Non-pigmented ciliary epithelial cell (primary cell): ENCODE data around the gene DDX46.
"Not testable (repeated sequence)": the region's sequence is repeated elsewhere in the genome, so short reads cannot be mapped to it uniquely, and the experiment has no call there.

Experiments
- DNase-seq: peaks from one replicate; pipeline ENCODE4 v3.0.0-alpha.2; 2010; ENCODE audit warnings: low read depth

The DDX46 gene

GRCh38 chr5:134758504-134759341 lies at the start of gene DDX46:
TSS of gene DDX46 (plus strand) at chr5:134758779. CDS start at chr5:134758939, 160 bp downstream.
- peak; percentile 55 for DNase-seq

GRCh38 chr5:134714120-134714519 lies 44.5 kb upstream of the DDX46 start:
- DNase-seq, result no peak

- DNase-seq, result no peak
These were observed 44.0 kb upstream of the DDX46 start for GRCh38 chr5:134714541-134714940.

- not testable (repeated sequence) for DNase-seq
These were observed 43.1 kb upstream of the DDX46 start for GRCh38 chr5:134715466-134715865.

GRCh38 chr5:134724872-134725271 lies 33.7 kb upstream of the DDX46 start:
- no peak for DNase-seq

GRCh38 chr5:134732819-134733218 lies 25.8 kb upstream of the DDX46 start:
- DNase-seq, result no peak

GRCh38 chr5:134735243-134735642 lies 23.3 kb upstream of the DDX46 start:
- no peak for DNase-seq

- DNase-seq, result no peak
These were observed 22.3 kb upstream of the DDX46 start for GRCh38 chr5:134736173-134736812.

GRCh38 chr5:134738133-134738962 lies 20.2 kb upstream of the DDX46 start, which contains the start of gene CAMLG:
TSS of gene CAMLG (plus strand) at chr5:134738548. CDS start at chr5:134738621, 73 bp downstream.
- DNase-seq, result peak; percentile 86

GRCh38 chr5:134738963-134739661 lies 19.5 kb upstream of the DDX46 start:
- no peak for DNase-seq

- DNase-seq, result no peak
These were observed 17.5 kb upstream of the DDX46 start for GRCh38 chr5:134741052-134741451.

- DNase-seq, result no peak
These were observed 16.4 kb upstream of the DDX46 start for GRCh38 chr5:134742134-134742533.

- DNase-seq, result no peak
These were observed 9.2 kb upstream of the DDX46 start for GRCh38 chr5:134749415-134749814.

- no peak for DNase-seq
These were observed 439 bp upstream of the DDX46 start for GRCh38 chr5:134758176-134758503.

- DNase-seq, result not testable (repeated sequence)
These were observed 9.1 kb downstream of the DDX46 start for GRCh38 chr5:134767528-134768291.

- DNase-seq, result no peak
These were observed 10.6 kb downstream of the DDX46 start for GRCh38 chr5:134769206-134769605.

- no peak for DNase-seq
These were observed 14.0 kb downstream of the DDX46 start for GRCh38 chr5:134772461-134773125.

- DNase-seq, result no peak
These were observed 18.8 kb downstream of the DDX46 start for GRCh38 chr5:134777366-134777765.

- DNase-seq, result no peak
These were observed 25.8 kb downstream of the DDX46 start for GRCh38 chr5:134784241-134784920.
